ENCODE results near the gene DCC.

- TF ChIP-seq EZH2 (IDR thresholded peaks at IDR 0.05; ENCODE audit: low read depth, unreplicated experiment), result no peak
- no peak for TF ChIP-seq CTCF (conservative IDR thresholded peaks at IDR 0.05; ENCODE audit: low read depth in 2 of 2)
- TF ChIP-seq REST (IDR thresholded peaks at IDR 0.05; ENCODE audit: unreplicated experiment), result no peak
- TF ChIP-seq ZNF462 (CRISPR knock-in tag; IDR thresholded peaks at IDR 0.05), result no peak
- TF ChIP-seq EZH2phosphoT487 (IDR thresholded peaks at IDR 0.05; ENCODE audit: unreplicated experiment), result no peak
- TF ChIP-seq CREB1 (CRISPR knock-in tag; IDR thresholded peaks at IDR 0.05; ENCODE audit: low read depth), result no peak
- no peak for TF ChIP-seq POLR2AphosphoS5 (IDR thresholded peaks at IDR 0.05; ENCODE audit: low read depth)
- TF ChIP-seq JUNB (IDR thresholded peaks at IDR 0.05; ENCODE audit: unreplicated experiment), result no peak
- no peak for TF ChIP-seq NANOG (IDR thresholded peaks at IDR 0.05; ENCODE audit: borderline replicate concordance)
- no peak for TF ChIP-seq ETS1 (IDR thresholded peaks at IDR 0.05)
- TF ChIP-seq ZNF331 (CRISPR knock-in tag; IDR thresholded peaks at IDR 0.05; ENCODE audit: low read depth), result no peak
- no peak for TF ChIP-seq STAT1 (IDR thresholded peaks at IDR 0.05; ENCODE audit: unreplicated experiment)
- TF ChIP-seq ZNF114 (CRISPR knock-in tag; IDR thresholded peaks at IDR 0.05), result no peak
These were observed 28.7 kb upstream of the DCC start for GRCh38 chr18:52311331-52311730.

Data from GM23338 (cell line).